ENCODE data around the gene LACRT.

DNA sequence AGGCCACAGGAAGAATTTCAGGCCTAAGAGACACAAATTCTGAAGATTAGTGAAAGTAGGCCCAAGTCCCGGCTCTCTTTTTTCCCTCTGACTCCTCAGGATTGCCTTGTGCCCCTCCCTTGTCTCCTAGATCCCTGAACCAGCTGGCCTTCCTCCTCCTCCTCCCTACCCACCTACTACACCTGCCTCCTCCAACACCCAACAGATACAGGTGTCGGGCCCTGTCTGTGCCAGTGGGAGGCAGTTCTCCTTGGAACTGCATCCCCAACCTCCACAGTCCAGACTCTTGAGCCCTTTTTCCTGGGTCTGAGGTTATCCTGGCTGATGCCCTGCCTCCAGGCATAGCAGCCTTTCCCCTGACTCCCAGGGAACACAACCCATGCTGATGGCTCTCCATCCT lies 48.1 kb downstream of the LACRT start:
- TF ChIP-seq CTCF (IDR thresholded peaks at IDR 0.05) (no peak), EZH2 (IDR thresholded peaks at IDR 0.05; ENCODE audit: borderline replicate concordance, insufficient read depth, low read depth, low read length, poor library complexity, severe bottlenecking) (no peak)
